ENCODE data around the gene MYO10. TPM values are rescaled to one million over a fixed set of nuclear protein-coding genes. Genes with fewer than 3 reads are reported as not detected.

MYO10 gene
- total RNA-seq, 1 experiment from 2014 or later: 44.0 TPM

DNA sequence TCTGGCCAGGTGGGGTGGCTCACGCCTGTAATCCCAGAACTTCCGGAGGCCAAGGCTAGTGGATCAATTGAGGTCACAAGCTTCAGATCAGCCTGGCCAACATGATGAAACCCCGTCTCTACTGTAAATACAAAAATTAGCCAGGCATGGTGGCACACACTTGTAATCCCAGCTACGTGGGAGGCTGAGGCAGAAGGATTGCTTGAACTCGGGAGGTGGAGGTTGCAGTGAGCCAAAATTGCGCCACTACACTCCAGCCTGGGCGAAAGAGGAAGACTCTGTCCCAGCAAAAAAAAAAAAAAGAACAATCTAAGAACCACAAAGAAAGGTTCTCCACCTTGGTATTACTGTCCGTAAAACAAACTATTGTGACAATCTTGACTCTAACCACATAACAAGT, 9.7 kb downstream of the MYO10 start:
- in situ Hi-C loops (cut with HindIII; ENCODE audit: low pct_unique_long_range_greater_than_20kb, low sequenced_read_pairs): no loop called here
- no peak for DNase-seq (ENCODE audit: low read depth)

DNA sequence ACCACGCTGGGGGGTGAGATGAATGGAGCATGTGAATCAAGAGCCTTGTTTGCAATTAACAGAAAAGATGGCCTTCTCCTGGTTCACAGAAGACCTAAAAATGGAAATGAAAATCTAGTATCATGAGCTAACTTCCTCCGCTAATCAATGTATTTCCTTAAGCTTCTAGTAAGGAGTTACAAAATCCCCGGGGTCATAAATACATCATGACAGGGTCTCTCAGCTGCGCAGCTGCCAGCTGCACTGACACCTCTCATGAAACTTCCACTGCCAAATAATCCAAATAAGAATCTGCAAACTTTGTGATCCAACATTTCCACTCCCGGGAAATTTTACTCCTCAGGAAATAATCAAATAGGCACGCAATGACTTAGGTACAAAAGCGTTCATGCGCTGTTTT, 11.9 kb downstream of the MYO10 start:
- DNase-seq (ENCODE audit: low read depth): no peak
- in situ Hi-C loops (cut with HindIII; ENCODE audit: low pct_unique_long_range_greater_than_20kb, low sequenced_read_pairs): no loop called here

DNA sequence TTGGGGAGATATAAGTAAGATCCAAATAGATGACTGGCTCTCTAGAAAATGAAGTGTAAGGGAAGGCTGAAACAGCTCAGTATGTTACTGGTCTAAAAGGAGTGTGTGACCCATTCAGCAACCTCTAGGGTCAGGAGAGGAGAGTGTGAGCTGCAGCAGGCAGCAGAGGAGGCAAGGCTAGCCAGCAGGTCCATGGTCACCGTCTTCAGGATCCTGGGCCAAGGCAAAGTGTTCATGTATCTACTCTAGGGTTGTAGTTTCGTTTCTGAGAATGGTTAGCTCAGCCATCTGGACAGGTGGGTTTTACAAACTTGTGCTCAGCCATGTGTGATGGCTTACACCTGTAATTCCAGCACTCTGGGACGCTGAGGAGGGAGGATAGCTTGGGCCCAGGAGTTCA, 13.7 kb downstream of the MYO10 start:
- DNase-seq (ENCODE audit: low read depth): no peak
- in situ Hi-C loops (cut with HindIII; ENCODE audit: low pct_unique_long_range_greater_than_20kb, low sequenced_read_pairs): no loop called here

DNA sequence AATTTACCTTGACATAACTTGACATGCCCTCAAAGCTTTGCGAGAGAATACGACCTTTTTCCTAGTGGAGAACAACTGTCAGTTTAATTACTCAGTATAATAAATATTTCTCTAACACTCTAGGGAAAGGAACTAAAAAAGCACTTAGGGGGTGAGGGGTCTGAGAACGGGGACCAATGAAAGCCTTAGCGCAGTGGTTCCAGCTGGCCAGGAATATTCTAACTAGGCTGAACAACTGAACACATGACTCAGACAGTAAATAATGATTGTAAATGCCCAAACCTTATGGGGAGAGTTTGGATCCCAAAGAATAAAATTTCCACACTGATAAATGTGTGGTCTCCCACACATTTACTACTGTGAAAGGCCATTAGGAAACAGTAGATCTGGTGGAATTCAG, 14.9 kb downstream of the MYO10 start:
- in situ Hi-C loops (cut with HindIII; ENCODE audit: low pct_unique_long_range_greater_than_20kb, low sequenced_read_pairs): no loop called here
- no peak for DNase-seq (ENCODE audit: low read depth)

DNA sequence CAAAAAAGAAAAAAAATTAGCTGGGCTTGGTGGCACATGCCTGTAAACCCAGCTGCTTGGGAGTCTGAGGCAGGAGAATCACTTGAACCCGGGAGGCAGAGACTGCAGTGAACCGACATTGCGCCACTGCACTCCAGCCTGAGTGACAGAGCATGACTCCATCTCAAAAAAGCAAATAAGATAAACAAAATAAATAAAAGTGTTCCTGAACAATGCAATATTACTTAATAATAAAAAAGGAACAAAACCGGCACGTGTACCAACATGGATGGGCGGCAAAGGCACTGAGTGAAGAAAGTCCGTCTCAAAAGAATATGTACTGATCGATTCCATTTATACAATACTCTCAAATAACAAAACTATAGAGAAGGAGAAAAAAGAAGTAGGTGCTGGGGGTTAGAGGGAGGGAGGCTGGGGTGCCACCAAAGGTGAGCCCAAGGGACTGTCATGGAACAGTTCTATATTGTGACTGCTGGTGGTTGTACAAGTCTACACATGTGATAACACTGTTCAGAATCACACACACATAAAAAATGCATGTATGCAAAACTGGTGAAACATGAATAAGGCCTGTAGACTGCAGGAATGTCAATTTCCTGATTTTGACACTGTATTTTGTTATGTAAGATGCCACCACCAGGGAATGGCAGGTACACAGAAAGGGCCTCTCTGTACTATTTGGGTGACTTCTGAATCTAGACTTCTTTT, 15.8 kb downstream of the MYO10 start:
- in situ Hi-C loops (cut with HindIII; ENCODE audit: low pct_unique_long_range_greater_than_20kb, low sequenced_read_pairs): no loop called here
- no peak for DNase-seq (ENCODE audit: low read depth)

DNA sequence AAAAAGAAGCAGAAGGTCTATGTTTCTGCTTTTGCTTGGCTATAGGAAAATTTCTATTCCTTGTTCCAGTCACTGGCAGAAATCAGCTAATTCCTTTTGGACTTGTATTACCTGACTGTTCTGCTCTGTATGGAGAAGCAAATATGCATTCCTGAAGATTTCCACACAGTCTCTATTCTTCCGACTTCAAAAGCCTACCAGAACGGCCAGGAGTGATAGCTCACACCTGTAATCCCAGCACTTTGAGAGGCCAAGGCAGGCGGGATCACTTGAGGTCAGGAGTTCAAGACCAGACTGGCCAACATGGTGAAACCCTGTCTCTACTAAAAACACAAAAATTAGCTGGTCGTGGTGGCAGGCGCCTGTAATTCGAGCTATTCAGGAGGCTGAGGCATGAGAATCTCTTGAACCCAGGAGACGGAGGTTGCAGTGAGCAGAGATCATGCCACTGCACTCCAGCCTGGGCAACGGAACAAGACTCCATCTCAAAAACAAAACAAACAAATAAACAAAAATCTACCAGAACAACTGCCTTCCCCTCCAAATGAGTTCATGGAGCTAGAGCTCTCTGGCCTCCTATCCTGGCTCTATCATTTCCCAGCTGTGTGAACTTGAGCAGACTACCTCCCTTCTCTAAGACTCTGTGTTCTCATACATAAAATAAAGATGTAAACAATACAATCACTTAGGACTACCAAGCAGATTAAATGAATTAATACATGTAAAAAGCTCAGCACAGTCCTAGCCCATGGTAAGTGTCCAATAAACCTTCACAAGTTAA, 17.0 kb downstream of the MYO10 start:
- DNase-seq (ENCODE audit: low read depth): no peak
- in situ Hi-C loops (cut with HindIII; ENCODE audit: low pct_unique_long_range_greater_than_20kb, low sequenced_read_pairs): no loop called here

DNA sequence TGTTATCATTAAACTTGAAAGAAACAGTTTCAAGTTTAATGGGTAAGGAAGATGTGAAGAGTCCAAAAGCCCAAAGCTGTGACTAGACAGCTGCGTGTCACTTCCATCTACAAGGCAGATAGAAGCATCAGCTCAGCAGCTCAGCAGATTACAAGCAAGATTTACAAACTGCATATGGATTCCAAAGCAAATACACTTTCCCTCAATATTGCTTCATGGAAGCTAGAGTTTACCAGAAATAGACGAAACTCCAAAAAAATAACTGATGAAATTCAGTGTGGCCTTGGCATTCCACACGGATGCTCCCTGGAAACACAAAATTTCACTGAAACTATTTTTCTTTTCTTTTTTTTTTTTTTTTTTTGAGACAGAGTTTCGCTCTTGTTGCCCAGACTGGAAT, 17.9 kb downstream of the MYO10 start:
- in situ Hi-C loops (cut with HindIII; ENCODE audit: low pct_unique_long_range_greater_than_20kb, low sequenced_read_pairs): no loop called here
- no peak for DNase-seq (ENCODE audit: low read depth)

DNA sequence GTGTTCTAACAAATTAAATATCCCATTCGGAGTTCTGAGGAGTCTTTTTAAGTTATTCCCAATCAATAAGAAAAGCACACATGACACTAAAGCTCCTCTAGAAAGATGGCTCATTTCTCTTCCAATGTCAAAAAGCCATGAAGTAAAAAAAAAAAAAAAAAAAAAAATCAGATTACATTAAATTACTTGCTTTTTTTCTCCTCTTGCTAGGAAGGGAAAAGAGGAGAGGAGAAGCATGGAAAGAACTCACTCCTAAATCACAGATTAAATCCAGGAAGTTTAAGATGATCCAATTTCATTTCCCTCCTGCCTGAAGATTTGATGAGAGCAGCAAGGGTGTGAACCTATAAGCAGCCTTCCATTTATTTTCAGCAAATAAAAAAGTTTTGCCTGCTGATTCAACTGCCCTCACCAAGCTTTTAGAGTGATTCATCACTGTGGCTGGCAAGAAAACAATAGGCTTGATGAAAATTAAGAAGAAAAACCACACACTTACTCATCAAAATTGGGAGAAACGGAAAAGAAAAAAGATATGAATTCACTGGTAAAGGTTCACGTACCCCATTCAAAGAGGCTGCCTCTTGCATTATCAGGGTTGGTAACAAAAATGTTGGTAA, 19.7 kb downstream of the MYO10 start:
- peak; percentile 86 for DNase-seq (ENCODE audit: low read depth)
- in situ Hi-C loops (cut with HindIII; ENCODE audit: low pct_unique_long_range_greater_than_20kb, low sequenced_read_pairs): no loop called here

DNA sequence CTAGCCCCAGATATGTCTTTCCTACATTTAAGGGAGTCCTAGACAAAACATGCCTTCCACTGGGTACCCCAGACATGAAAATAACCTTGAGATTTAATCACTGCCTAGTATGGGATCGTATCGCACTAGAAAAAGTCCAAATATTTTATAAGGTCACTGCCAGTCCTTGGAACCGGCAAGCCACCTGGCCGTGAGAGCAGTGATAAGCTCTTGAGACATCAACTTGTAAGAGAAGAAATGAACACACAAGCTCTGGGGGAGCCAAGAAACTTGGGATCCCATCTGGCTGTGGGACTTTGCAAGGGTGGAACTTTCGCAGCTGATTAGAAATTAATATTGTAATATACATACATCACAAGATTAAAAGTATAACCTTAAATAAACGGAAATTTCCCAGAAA, 21.5 kb downstream of the MYO10 start:
- in situ Hi-C loops (cut with HindIII; ENCODE audit: low pct_unique_long_range_greater_than_20kb, low sequenced_read_pairs): no loop called here
- DNase-seq (ENCODE audit: low read depth): no peak

DNA sequence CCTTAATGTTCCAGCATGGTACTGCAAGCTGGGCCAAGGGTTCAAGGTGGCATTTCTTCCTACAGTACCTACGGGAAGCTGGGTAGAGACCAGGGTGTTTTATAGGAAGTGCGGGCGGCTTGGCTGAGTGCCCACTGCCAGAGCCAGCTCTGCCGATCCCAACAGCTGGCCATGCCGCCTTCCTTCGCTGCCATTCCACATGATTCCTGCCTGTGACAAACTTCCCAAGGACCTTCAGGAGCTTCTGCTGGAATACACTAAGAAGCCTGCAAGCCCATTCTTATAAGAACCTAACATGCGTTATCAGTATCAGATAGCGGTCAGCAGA, 22.0 kb downstream of the MYO10 start:
- in situ Hi-C loops (cut with HindIII; ENCODE audit: low pct_unique_long_range_greater_than_20kb, low sequenced_read_pairs): no loop called here

DNA sequence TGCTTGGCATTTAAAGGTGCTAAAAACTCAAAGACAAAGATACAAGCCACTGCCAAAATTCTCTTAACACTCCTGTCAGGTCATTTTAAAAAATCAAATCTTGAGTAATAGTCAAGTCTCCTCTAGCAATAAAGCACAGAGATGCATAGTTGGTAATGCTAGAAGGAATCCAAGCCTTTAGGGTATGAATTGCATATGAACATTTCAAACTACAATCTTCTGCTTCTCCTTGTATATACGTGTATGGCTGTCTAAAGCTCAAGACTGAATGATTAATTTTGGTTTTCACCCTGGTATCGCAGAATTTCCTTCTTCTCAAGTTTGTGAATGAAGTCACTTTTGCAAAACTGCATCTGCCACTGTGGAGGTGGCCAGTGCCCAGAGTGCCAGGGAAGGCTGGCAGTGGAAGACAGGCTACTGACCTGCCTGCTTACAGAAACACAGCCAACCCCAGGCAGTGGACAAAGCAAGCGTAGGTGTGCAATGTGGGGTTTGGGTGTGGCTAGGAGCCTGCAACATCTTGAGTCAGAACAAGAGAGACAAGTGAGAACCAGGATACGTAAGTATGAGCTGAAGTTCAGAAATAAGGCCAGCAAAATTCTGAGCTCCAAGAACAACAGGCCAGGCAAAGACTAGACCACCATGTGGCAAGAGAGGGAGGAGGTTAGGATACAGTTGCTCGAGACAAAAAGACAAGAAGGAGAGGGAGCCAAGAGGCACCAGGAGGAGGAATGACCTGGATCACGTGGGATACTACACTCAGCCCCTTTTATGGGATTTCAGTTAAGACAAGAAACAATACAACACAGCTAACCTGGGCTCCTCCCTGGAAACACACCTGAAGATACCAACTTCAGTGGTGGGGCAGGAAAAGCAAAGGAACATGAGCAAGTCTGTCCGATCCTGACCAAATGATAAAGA, 22.6 kb downstream of the MYO10 start:
- in situ Hi-C loops (cut with HindIII; ENCODE audit: low pct_unique_long_range_greater_than_20kb, low sequenced_read_pairs): no loop called here
- DNase-seq (ENCODE audit: low read depth): no peak

More for the DNA sequence above, 22.0 kb downstream of the MYO10 start:
- no peak for DNase-seq (ENCODE audit: low read depth)

DNA sequence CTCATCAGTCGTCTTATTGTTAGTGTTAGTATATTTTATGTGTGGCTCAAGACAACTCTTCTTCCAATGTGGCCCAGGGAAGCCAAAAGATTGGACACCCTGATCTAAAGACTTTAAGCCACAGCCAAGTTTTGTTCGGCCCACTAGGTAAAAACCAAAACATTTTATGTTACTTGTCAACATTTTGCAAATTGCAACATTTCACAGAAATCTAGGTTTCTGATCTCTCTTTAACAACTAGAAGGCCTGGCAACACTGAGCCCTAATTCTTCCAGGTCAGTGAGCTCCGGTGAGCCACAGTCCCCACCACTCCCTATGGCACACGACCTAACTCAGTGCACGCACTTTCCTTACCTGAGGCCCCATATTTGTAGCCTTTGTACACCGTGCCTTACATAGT, 24.0 kb downstream of the MYO10 start:
- DNase-seq (ENCODE audit: low read depth): no peak
- in situ Hi-C loops (cut with HindIII; ENCODE audit: low pct_unique_long_range_greater_than_20kb, low sequenced_read_pairs): no loop called here

DNA sequence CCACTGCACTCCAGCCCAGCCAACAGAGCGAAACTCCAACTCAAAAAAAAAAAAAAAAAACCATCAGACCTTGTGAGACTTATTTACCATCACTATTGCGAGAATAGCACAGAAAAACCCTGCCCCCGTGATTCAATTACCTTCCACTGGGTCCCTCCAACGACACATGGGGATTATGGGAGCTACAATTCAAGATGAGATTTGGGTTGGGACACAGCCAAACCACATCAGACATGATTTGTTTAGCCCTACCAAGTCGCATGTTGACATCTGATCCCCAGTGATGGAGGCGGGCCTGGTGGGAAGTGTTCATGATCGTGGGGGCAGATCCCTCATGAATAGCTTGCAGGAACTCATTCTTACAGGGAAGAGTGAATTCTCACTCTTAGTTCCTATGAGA, 26.6 kb downstream of the MYO10 start:
- DNase-seq (ENCODE audit: low read depth): no peak
- in situ Hi-C loops (cut with HindIII; ENCODE audit: low pct_unique_long_range_greater_than_20kb, low sequenced_read_pairs): no loop called here

DNA sequence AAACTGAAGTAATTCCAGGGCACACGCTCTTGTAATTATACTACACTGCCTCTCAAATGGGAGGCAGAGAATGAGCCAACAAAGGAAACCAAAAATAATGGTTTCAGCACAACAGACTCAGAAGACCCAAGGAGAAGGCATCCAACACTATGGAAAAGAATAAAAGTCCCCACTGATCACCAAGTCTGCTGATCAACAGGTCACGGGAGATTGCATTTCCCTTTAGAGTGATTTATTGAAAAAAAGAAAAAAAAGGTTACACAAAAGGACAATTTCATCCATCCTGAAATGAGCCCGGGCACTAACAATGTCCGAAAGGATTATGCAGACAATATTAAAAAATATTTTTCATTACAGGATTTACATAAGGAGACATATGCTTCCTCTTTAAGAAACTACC, 28.8 kb downstream of the MYO10 start:
- no peak for DNase-seq (ENCODE audit: low read depth)
- in situ Hi-C loops (cut with HindIII; ENCODE audit: low pct_unique_long_range_greater_than_20kb, low sequenced_read_pairs): no loop called here

DNA sequence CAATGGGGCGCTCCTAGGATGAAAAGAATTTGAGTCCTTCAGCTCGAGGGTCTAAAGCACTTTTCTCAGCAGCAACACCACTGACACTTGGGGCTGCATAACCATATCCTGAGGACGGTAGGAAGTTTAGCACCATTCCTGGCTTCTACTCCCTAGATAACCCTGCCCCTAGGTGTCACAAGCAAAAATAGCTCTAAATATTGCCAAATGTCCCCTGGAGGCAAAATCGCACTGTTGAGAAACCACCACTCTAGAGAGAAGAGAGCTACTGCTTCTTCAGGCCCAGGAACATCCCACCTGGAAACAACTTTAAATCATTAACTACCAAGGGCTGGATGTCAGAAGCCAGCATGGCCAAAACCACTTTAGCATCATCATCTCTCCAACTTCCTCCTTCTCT, 29.8 kb downstream of the MYO10 start:
- no peak for DNase-seq (ENCODE audit: low read depth)
- in situ Hi-C loops (cut with HindIII; ENCODE audit: low pct_unique_long_range_greater_than_20kb, low sequenced_read_pairs): no loop called here

DNA sequence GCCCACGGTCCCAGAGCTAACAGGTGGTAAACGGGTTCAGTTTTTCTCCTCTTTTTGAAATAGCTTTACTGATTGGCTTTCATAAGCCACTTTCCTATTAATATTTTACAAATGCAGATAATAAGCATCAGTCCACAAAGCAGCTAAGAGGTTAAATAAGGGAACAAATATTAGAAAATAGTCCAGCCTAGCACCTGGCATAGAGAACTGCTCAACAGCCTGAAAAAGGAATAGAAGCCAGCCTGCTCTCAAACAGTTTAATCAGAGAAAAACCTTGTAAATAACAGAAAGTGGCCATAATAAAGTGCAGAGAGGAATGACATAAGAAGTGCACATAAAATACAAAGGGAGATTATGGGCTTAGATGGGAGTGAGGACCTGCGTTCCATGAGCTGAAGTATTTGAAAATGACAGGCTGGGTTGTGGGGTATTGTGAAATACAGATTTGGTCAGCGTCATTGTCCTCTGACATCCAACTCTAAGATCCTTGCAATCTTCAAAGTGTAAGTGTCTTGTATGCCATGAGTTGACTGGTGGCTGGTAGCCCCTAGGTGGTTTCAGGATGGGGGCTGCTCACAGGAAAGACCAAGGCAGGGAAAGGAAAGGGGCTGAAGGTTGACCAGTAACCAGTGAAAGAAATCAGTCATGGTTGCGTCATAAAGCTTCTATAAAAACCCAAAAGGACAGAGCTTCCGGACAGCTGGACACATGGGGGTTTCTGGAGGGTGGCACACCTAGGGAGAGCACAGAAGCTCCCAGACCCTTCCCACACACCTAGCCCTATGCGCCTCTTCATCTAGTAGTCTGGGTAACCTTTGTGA, 32.4 kb downstream of the MYO10 start:
- in situ Hi-C loops (cut with HindIII; ENCODE audit: low pct_unique_long_range_greater_than_20kb, low sequenced_read_pairs): no loop called here
- DNase-seq (ENCODE audit: low read depth): no peak

DNA sequence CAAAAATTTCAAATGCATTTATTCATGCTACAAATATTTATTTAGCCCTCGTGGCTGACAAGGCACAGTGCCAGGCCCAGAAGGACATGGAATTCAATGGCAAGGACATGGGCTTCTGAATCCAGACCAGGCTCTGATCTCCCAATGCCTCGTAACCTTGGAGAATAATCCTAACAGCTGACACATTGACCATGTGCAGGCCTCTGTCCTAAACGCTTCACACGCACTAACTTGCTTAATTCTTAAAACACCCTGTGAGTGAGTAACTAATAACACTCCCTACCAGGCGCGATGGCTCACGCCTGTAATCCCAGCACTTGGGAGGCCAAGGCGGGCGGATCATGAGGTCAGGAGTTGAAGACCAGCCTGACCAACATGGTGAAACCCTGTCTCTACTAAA, 33.2 kb downstream of the MYO10 start:
- in situ Hi-C loops (cut with HindIII; ENCODE audit: low pct_unique_long_range_greater_than_20kb, low sequenced_read_pairs): no loop called here
- DNase-seq (ENCODE audit: low read depth): no peak

DNA sequence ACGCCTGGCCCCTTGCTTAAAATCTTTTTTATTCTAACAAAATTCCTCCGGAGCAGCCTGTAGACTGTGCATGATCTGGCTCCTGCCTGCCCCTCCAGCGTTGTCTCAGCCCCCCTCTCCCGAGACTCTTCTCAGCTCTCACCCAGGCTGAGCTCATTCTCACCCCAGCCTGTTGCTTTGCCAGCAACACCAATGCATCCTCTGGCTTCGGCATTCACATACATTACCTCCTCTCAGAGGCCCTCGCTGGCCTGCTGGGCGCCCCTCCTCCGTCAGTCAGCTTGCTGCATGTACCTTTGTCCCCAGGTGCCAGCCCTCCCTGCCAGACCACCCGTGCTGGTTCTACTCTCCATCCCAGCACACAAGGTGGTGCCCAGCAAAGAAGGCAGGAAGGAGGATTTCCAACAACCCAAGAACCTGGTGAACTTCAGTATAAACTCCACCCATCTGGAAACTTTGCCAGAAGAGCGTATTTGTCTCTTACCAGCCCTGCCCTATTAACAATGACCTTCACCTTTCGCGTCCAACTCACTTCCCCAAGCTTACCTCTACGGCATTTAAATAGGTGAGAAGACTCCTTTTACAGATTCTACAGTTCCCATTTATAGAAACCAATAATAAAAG, 35.0 kb downstream of the MYO10 start:
- DNase-seq (ENCODE audit: low read depth): no peak
- in situ Hi-C loops (cut with HindIII; ENCODE audit: low pct_unique_long_range_greater_than_20kb, low sequenced_read_pairs): no loop called here
